ENCODE data around the gene ATP9A. TPM values are rescaled to one million over a fixed set of nuclear protein-coding genes. Genes with fewer than 3 reads are reported as not detected.

The ATP9A gene
- total and polyA plus RNA-seq, 2 donors (not counting 3 experiments of a cell fraction or from before 2014, with no cell fraction given): 20.9 to 41.5 TPM

DNA sequence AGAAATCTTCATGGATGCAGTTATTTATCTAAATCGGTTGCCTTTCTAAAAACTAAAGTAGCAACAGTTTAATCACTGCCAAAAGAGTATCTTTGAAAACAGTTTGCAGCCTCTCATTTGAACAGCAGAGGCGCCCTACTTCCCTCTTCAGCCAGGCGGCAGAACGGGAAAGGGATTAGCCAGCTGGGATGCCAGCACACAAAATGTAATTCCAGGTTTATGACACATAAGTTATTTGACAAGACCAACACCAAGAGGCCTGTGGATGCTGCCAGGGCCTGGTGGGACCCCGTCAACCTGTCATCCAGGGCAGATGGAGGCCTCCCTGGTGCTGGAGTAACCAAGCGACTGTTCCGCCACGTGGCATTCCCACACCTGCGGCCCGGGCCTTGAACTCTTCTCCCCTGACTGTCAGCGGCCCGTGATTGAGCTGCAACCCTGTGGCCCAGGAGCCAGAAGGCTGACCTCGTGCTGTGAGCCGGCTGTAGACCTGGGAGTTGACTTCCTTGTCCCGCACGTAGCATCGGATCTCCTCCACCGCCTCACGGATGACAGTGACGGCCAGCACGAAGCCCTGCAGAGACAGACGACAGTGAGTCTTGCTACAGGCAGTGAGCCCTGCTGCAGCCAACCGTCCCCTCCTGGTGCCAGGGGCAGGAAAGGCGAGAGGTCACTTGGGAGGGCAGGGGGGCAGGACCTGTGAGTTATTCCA is 55.5 kb downstream of the ATP9A start:
- H3K9me1 ChIP-seq (replicated peaks; ENCODE audit: control insufficient read depth, extremely low read depth, insufficient read depth, low read length): no peaks in the 10 kb centered on the region
- H3K27me3 ChIP-seq (ENCODE audit: control insufficient read depth in 2 of 2, insufficient read depth in 2 of 2, low read length in 2 of 2): no peaks in the 10 kb centered on the region
- FAIRE-seq (peak; percentile 58), DNase-seq (ENCODE audit: low read depth, low spot score) (peak; percentile 23)
- H3K27ac ChIP-seq (ENCODE audit: insufficient read depth, low read depth, low read length): no peak overlapping the region
- H3K36me3 ChIP-seq (ENCODE audit: control insufficient read depth in 2 of 2, extremely low read depth in 1 of 2, insufficient read depth in 2 of 2, low read length in 2 of 2): peaks cover 0 to 6% of the 10 kb centered on the region in 2 experiments
- no peak overlapping the region for H3K9ac ChIP-seq (replicated peaks; ENCODE audit: extremely low read depth, insufficient read depth, low read length)
- TF ChIP-seq, protein P1, sequence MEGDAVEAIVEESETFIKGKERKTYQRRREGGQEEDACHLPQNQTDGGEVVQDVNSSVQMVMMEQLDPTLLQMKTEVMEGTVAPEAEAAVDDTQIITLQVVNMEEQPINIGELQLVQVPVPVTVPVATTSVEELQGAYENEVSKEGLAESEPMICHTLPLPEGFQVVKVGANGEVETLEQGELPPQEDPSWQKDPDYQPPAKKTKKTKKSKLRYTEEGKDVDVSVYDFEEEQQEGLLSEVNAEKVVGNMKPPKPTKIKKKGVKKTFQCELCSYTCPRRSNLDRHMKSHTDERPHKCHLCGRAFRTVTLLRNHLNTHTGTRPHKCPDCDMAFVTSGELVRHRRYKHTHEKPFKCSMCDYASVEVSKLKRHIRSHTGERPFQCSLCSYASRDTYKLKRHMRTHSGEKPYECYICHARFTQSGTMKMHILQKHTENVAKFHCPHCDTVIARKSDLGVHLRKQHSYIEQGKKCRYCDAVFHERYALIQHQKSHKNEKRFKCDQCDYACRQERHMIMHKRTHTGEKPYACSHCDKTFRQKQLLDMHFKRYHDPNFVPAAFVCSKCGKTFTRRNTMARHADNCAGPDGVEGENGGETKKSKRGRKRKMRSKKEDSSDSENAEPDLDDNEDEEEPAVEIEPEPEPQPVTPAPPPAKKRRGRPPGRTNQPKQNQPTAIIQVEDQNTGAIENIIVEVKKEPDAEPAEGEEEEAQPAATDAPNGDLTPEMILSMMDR (IDR thresholded peaks at IDR 0.05; ENCODE audit: extremely low read depth in 1 of 2, insufficient read depth in 1 of 2, low read depth in 1 of 2, low read length in 2 of 2): peak; percentile 37 to 43
- no peak for TF ChIP-seq FOS (IDR thresholded peaks at IDR 0.05; ENCODE audit: borderline replicate concordance, insufficient read depth, low read length)
- dilution Hi-C loops (cut with MboI; ENCODE audit: extremely low pct_ligation_motif_present, low sequenced_read_pairs): no loop called here
- intact Hi-C loops (cut with micrococcal nuclease): no loop called here
- CTCF ChIA-PET: interaction anchor here (1.0 to 1.5 kb wide), 4 partner anchors 12 to 41 kb away, joined by 3 to 7 read pairs (median 3); no protein-coding TSS in a partner anchor
- no peaks in the 10 kb centered on the region for H3K4me1 ChIP-seq (ENCODE audit: control insufficient read depth, extremely low read depth, insufficient read depth, low read length)
- no peak overlapping the region for H2AFZ ChIP-seq (ENCODE audit: low read depth, low read length)
- H3K9me3 ChIP-seq (replicated peaks; ENCODE audit: control insufficient read depth, insufficient read depth, low read length): no peaks in the 10 kb centered on the region
- no peaks in the 10 kb centered on the region for H3K79me2 ChIP-seq (ENCODE audit: control insufficient read depth, insufficient read depth, low read length)
- BruUV-seq (replicated peaks): no TSS peak
- no peak overlapping the region for H3K4me3 ChIP-seq (replicated peaks in 1 of 3; ENCODE audit: insufficient read depth in 1 of 3, low read depth in 1 of 3, low read length in 3 of 3)
- POLR2A ChIA-PET: no interaction called here
- no peak overlapping the region for H3K4me2 ChIP-seq (ENCODE audit: insufficient read depth, low read length)
- peaks cover 2% of the 10 kb centered on the region for H4K20me1 ChIP-seq (replicated peaks; ENCODE audit: control insufficient read depth, extremely low read depth, insufficient read depth, low read length)

DNA sequence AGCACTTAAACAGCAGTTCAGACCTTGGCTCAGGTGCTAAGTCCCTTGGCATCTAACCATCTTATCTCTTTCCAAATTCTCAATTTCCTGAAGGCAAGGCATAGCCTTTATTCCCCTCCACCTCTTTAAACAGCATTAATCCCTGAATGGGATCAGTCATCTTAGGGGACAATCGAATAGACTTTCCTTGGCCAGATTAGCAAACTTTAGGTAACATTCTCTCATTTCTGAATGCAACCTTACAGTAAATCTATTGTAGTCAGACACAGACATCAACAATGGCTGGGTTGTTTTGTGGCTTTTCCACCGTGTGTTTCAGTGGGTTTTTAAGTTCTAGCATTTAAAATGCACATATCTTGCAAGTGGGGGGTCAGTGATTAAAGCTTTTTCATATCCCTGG is 56.8 kb downstream of the ATP9A start:
- Histone ChIP-seq H3K4me1 (ENCODE audit: control insufficient read depth, extremely low read depth, insufficient read depth, low read length) (no peaks in the 10 kb centered on the region), H3K27ac (ENCODE audit: insufficient read depth, low read depth, low read length) (no peak overlapping the region), H3K79me2 (ENCODE audit: control insufficient read depth, insufficient read depth, low read length) (no peaks in the 10 kb centered on the region), H3K4me2 (ENCODE audit: insufficient read depth, low read length) (no peak overlapping the region), H4K20me1 (replicated peaks; ENCODE audit: control insufficient read depth, extremely low read depth, insufficient read depth, low read length) (peaks cover 2% of the 10 kb centered on the region), H3K9me3 (replicated peaks; ENCODE audit: control insufficient read depth, insufficient read depth, low read length) (no peaks in the 10 kb centered on the region), H3K36me3 (ENCODE audit: control insufficient read depth in 2 of 2, extremely low read depth in 1 of 2, insufficient read depth in 2 of 2, low read length in 2 of 2) (peaks cover 0 to 6% of the 10 kb centered on the region in 2 experiments), H3K27me3 (ENCODE audit: control insufficient read depth in 2 of 2, insufficient read depth in 2 of 2, low read length in 2 of 2) (no peaks in the 10 kb centered on the region), H3K9ac (replicated peaks; ENCODE audit: extremely low read depth, insufficient read depth, low read length) (no peak overlapping the region), H3K9me1 (replicated peaks; ENCODE audit: control insufficient read depth, extremely low read depth, insufficient read depth, low read length) (no peaks in the 10 kb centered on the region), H3K4me3 (replicated peaks in 1 of 3; ENCODE audit: insufficient read depth in 1 of 3, low read depth in 1 of 3, low read length in 3 of 3) (no peak overlapping the region), H2AFZ (ENCODE audit: low read depth, low read length) (no peak overlapping the region)
- no peak for TF ChIP-seq EZH2 (IDR thresholded peaks at IDR 0.05; ENCODE audit: borderline replicate concordance, low read depth, low read length, severe bottlenecking)
- DNase-seq (ENCODE audit: low read depth, low spot score) (no peak), FAIRE-seq (no peak)
- CTCF ChIA-PET: interaction anchor here (1.5 kb wide), 1 partner anchor 16 kb away, joined by 3 read pairs; no protein-coding TSS in a partner anchor
- intact Hi-C loops (cut with micrococcal nuclease) (no loop called here), dilution Hi-C loops (cut with MboI; ENCODE audit: extremely low pct_ligation_motif_present, low sequenced_read_pairs) (no loop called here)
- POLR2A ChIA-PET: no interaction called here
- no TSS peak for BruUV-seq (replicated peaks)
